Measurements from ENCODE around the gene PLLP.
"Not testable (repeated sequence)": the region's sequence is repeated elsewhere in the genome, so short reads cannot be mapped to it uniquely, and the experiment has no call there.

DNA sequence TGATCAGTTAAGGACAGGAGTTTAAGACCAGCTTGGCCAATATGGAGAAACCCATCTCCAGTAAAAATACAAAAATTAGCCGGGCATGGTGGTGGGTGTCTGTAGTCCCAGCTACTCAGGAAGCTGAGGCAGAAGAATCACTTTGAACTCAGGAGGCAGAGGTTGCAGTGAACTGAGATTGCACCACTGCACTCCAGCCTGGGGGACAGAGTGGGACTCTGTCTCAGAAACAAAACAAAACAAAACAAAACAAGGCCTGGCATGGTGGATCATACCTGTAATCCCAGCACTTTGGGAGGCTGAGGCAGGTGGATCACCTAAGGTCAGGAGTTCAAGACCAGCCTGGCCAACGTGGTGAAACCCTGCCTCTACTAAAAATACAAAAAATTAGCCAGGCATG lies 17.1 kb downstream of the PLLP start:
- TF ChIP-seq EP300 (IDR thresholded peaks at IDR 0.05; ENCODE audit: low read depth); POLR2A (IDR thresholded peaks at IDR 0.05): not testable (repeated sequence)
- TF ChIP-seq, protein P1, sequence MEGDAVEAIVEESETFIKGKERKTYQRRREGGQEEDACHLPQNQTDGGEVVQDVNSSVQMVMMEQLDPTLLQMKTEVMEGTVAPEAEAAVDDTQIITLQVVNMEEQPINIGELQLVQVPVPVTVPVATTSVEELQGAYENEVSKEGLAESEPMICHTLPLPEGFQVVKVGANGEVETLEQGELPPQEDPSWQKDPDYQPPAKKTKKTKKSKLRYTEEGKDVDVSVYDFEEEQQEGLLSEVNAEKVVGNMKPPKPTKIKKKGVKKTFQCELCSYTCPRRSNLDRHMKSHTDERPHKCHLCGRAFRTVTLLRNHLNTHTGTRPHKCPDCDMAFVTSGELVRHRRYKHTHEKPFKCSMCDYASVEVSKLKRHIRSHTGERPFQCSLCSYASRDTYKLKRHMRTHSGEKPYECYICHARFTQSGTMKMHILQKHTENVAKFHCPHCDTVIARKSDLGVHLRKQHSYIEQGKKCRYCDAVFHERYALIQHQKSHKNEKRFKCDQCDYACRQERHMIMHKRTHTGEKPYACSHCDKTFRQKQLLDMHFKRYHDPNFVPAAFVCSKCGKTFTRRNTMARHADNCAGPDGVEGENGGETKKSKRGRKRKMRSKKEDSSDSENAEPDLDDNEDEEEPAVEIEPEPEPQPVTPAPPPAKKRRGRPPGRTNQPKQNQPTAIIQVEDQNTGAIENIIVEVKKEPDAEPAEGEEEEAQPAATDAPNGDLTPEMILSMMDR (IDR thresholded peaks at IDR 0.05) = not testable (repeated sequence)
